Right atrium auricular region (tissue), 2 donors: ENCODE measurements around the gene USP6. TPM values are rescaled to one million over a fixed set of nuclear protein-coding genes. Genes with fewer than 3 reads are reported as not detected.
"Not testable (repeated sequence)": the region's sequence is repeated elsewhere in the genome, so short reads cannot be mapped to it uniquely, and the experiment has no call there.

Experiments
- DNase-seq: peaks from one replicate; pipeline ENCODE4 v3.0.0-alpha.2; 2019; ENCODE audit warnings: low spot score
- H3K27ac ChIP-seq, 2 donors: fragments of 200-600 bp; sonication (generic); 1 replicate in 1 of 2; 2 replicates in 1 of 2; pipeline ENCODE4 v1.5.1; 2016 to 2019
- H3K27me3 ChIP-seq, 2 donors: fragments of 200-600 bp; sonication (generic); one replicate each; pipeline versions ENCODE4 v1.5.1 to v1.6.0; 2017 to 2019
- H3K36me3 ChIP-seq: fragments of 200-600 bp; sonication (generic); one replicate; pipeline ENCODE4 v1.5.1; 2016
- H3K4me1 ChIP-seq, 2 donors: fragments of 200-600 bp; sonication (generic); one replicate each; pipeline versions ENCODE4 v1.5.1 to v1.6.0; 2017 to 2019
- H3K4me3 ChIP-seq, 2 donors: fragments of 200-600 bp; sonication (generic); 1 replicate in 1 of 2; 2 replicates in 1 of 2; pipeline ENCODE4 v1.5.1; 2017 to 2019; ENCODE audit warnings: mild to moderate bottlenecking in 1 of 2, moderate library complexity in 1 of 2
- H3K9me3 ChIP-seq, 2 donors: fragments of 200-600 bp; sonication (generic); one replicate each; pipeline ENCODE4 v1.5.1; 2019
- CTCF ChIP-seq, 2 donors: fragments of 200-600 bp; sonication (generic); IDR thresholded peaks; one replicate each; pipeline ENCODE4 v1.5.1; 2019; ENCODE audit warnings: antibody characterized with exemption in 2 of 2
- total RNA-seq, 2 donors: library from RNA; depleted of rRNA; stranded (reverse); fragments of >200 nt; gene quantifications; one replicate each; pipeline ENCODE4 v1.1.0, GENCODE V29; 2016

Gene USP6
- total RNA-seq, 2 donors from 2014 or later = not detected

- Histone ChIP-seq H3K27me3 (no peaks in the 10 kb centered on the region), H3K4me1 (peaks cover 0 to 13% of the 10 kb centered on the region in 2 donors), H3K9me3 (no peaks in the 10 kb centered on the region), H3K27ac (no peak overlapping the region), H3K4me3 (peak overlapping the region; percentile 38 to 49), H3K36me3 (no peaks in the 10 kb centered on the region)
- TF ChIP-seq CTCF (IDR thresholded peaks at IDR 0.05) = no peak
- peak; percentile 48 for DNase-seq
Observed at GRCh38 chr17:5123343-5124124, 7.7 kb downstream of the USP6 start.

GRCh38 chr17:5124125-5124760, 8.4 kb downstream of the USP6 start:
- not testable (repeated sequence) for H3K36me3 ChIP-seq, H3K27ac ChIP-seq, H3K27me3 ChIP-seq, DNase-seq, H3K4me3 ChIP-seq, H3K9me3 ChIP-seq
- peaks cover 0 to 13% of the 10 kb centered on the region in 2 donors for H3K4me1 ChIP-seq

- peaks cover 0 to 13% of the 10 kb centered on the region in 2 donors for H3K4me1 ChIP-seq
- not testable (repeated sequence) for H3K9me3 ChIP-seq, H3K4me3 ChIP-seq, H3K27me3 ChIP-seq, H3K36me3 ChIP-seq, H3K27ac ChIP-seq
- peak; percentile 26 for DNase-seq
Observed at GRCh38 chr17:5124896-5125295, 9.1 kb downstream of the USP6 start.

GRCh38 chr17:5126719-5127488, 11.1 kb downstream of the USP6 start:
- H3K4me3 ChIP-seq = no peak overlapping the region
- H3K36me3 ChIP-seq = no peaks in the 10 kb centered on the region
- no peaks in the 10 kb centered on the region for H3K9me3 ChIP-seq
- peaks cover 0 to 13% of the 10 kb centered on the region in 2 donors for H3K4me1 ChIP-seq
- DNase-seq = peak; percentile 30
- TF ChIP-seq CTCF (IDR thresholded peaks at IDR 0.05) = no peak
- H3K27me3 ChIP-seq = no peaks in the 10 kb centered on the region
- H3K27ac ChIP-seq = no peak overlapping the region

GRCh38 chr17:5127910-5128309, 12.1 kb downstream of the USP6 start:
- H3K27ac ChIP-seq = no peak overlapping the region
- no peaks in the 10 kb centered on the region for H3K9me3 ChIP-seq
- peaks cover 0 to 6% of the 10 kb centered on the region in 2 donors for H3K4me1 ChIP-seq
- H3K36me3 ChIP-seq = no peaks in the 10 kb centered on the region
- no peak for TF ChIP-seq CTCF (IDR thresholded peaks at IDR 0.05)
- no peak overlapping the region for H3K4me3 ChIP-seq
- peak; percentile 2 for DNase-seq
- no peaks in the 10 kb centered on the region for H3K27me3 ChIP-seq

- not testable (repeated sequence) for H3K36me3 ChIP-seq, H3K4me3 ChIP-seq, H3K4me1 ChIP-seq, H3K27ac ChIP-seq, H3K27me3 ChIP-seq, H3K9me3 ChIP-seq
- DNase-seq = peak; percentile 48
Observed at GRCh38 chr17:5128387-5128786, 12.6 kb downstream of the USP6 start.

- TF ChIP-seq CTCF (IDR thresholded peaks at IDR 0.05) = no peak
- no peaks in the 10 kb centered on the region for H3K36me3 ChIP-seq
- no peaks in the 10 kb centered on the region for H3K27me3 ChIP-seq
Observed at GRCh38 chr17:5128905-5129535, 13.2 kb downstream of the USP6 start.

GRCh38 chr17:5129770-5130169, 13.9 kb downstream of the USP6 start:
- peak; percentile 46 for DNase-seq
- H3K9me3 ChIP-seq, H3K36me3 ChIP-seq, H3K4me1 ChIP-seq, H3K27me3 ChIP-seq, H3K4me3 ChIP-seq, H3K27ac ChIP-seq: not testable (repeated sequence)

More at GRCh38 chr17:5128905-5129535, 13.2 kb downstream of the USP6 start:
- Histone ChIP-seq H3K27ac (no peak overlapping the region), H3K9me3 (no peaks in the 10 kb centered on the region), H3K4me3 (no peak overlapping the region), H3K4me1 (no peaks in the 10 kb centered on the region)
- DNase-seq = peak; percentile 48

GRCh38 chr17:5130261-5130660, 14.4 kb downstream of the USP6 start:
- H3K4me1 ChIP-seq, DNase-seq: not testable (repeated sequence)

GRCh38 chr17:5130687-5131086, 14.9 kb downstream of the USP6 start:
- H3K4me1 ChIP-seq, H3K9me3 ChIP-seq: not testable (repeated sequence)
- DNase-seq = peak; percentile 36

More at GRCh38 chr17:5130261-5130660, 14.4 kb downstream of the USP6 start:
- H3K27me3 ChIP-seq, H3K4me3 ChIP-seq, H3K27ac ChIP-seq, H3K36me3 ChIP-seq, H3K9me3 ChIP-seq: not testable (repeated sequence)

More at GRCh38 chr17:5130687-5131086, 14.9 kb downstream of the USP6 start:
- H3K27me3 ChIP-seq, H3K36me3 ChIP-seq, H3K27ac ChIP-seq, H3K4me3 ChIP-seq: not testable (repeated sequence)
